PC-9 (cell line): ENCODE results near the gene MAB21L4.

Experiments
- CTCF ChIP-seq: fragments of 200-600 bp; sonication (generic); conservative IDR thresholded peaks from 2 replicates; pipeline ENCODE4 v1.6.1; 2017; ENCODE audit warnings: mixed run types, antibody characterized with exemption, mild to moderate bottlenecking, moderate library complexity
- EZH2 ChIP-seq: fragments of 200-600 bp; sonication (generic); IDR thresholded peaks from 2 replicates; pipeline ENCODE4 v1.8.0; 2017; ENCODE audit warnings: antibody characterized with exemption, low read depth

GRCh38 chr2:240896871-240897692 lies 1.1 kb upstream of the MAB21L4 start:
- TF ChIP-seq CTCF, result no peak
- TF ChIP-seq EZH2, result no peak
